ENCODE data around the gene FRMD8. TPM values are rescaled to one million over a fixed set of nuclear protein-coding genes. Genes with fewer than 3 reads are reported as not detected.

FRMD8 gene
- total RNA-seq, 1 experiment from 2014 or later = 22.7 TPM

- H3K9me3 Mint-ChIP-seq = no peaks in the 10 kb centered on the region; a peak in 2 of 5 replicates
- no peak overlapping the region for H3K18ac ChIP-seq (ENCODE audit: insufficient read length, low read depth, low read length)
- H4K91ac ChIP-seq (ENCODE audit: insufficient read length, low read depth, low read length) = no peak overlapping the region
- no peak overlapping the region for H3K27ac ChIP-seq (ENCODE audit: insufficient read length, low read depth, low read length)
- H3K23ac ChIP-seq (ENCODE audit: insufficient read length, low read depth, low read length) = no peak overlapping the region
- H3K4ac ChIP-seq (ENCODE audit: low read depth, low read length) = no peak overlapping the region
- peaks cover 44 to 49% of the 10 kb centered on the region in 2 experiments for H3K4me1 Mint-ChIP-seq
- DNase-seq = peak; percentile 34
- H2AK5ac ChIP-seq (ENCODE audit: insufficient read length, low read length) = no peak overlapping the region
- no peak overlapping the region for H4K5ac ChIP-seq (ENCODE audit: insufficient read length, low read depth, low read length)
- H3K4me3 Mint-ChIP-seq = 0 out of 5 replicates have a peak overlapping the region, but pooled peaks of 1 of the 2 experiments have one; percentile 39
- H3K4me2 ChIP-seq (ENCODE audit: insufficient read depth, insufficient read length, low read length) = no peak overlapping the region
- no peak overlapping the region for H2BK5ac ChIP-seq (ENCODE audit: insufficient read length, low read length)
- no peak overlapping the region for H3K9ac ChIP-seq (ENCODE audit: extremely low read depth, insufficient read length, low read length)
- no peak overlapping the region for H2BK120ac ChIP-seq (ENCODE audit: low read depth, low read length, poor library complexity, severe bottlenecking)
- no peak overlapping the region for H2BK20ac ChIP-seq (ENCODE audit: low read depth, low read length, poor library complexity, severe bottlenecking)
- TF ChIP-seq, protein P1, sequence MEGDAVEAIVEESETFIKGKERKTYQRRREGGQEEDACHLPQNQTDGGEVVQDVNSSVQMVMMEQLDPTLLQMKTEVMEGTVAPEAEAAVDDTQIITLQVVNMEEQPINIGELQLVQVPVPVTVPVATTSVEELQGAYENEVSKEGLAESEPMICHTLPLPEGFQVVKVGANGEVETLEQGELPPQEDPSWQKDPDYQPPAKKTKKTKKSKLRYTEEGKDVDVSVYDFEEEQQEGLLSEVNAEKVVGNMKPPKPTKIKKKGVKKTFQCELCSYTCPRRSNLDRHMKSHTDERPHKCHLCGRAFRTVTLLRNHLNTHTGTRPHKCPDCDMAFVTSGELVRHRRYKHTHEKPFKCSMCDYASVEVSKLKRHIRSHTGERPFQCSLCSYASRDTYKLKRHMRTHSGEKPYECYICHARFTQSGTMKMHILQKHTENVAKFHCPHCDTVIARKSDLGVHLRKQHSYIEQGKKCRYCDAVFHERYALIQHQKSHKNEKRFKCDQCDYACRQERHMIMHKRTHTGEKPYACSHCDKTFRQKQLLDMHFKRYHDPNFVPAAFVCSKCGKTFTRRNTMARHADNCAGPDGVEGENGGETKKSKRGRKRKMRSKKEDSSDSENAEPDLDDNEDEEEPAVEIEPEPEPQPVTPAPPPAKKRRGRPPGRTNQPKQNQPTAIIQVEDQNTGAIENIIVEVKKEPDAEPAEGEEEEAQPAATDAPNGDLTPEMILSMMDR (conservative IDR thresholded peaks at IDR 0.05) = no peak
- no peaks in the 10 kb centered on the region for H4K20me1 ChIP-seq (ENCODE audit: control insufficient read depth, insufficient read depth, insufficient read length)
- peaks cover 0 to 7% (median 0%) of the 10 kb centered on the region in 3 experiments; a peak in 2 of 7 replicates for H3K36me3 Mint-ChIP-seq (ENCODE audit: insufficient read depth in 1 of 3, low read depth in 3 of 3)
- no peak overlapping the region for H3T11ph ChIP-seq (ENCODE audit: low read length)
- no peak overlapping the region for H2AFZ ChIP-seq (ENCODE audit: low read length)
- no peak overlapping the region for H4K8ac ChIP-seq (replicated peaks; ENCODE audit: insufficient read length, low read depth, low read length)
- peaks cover 9% of the 10 kb centered on the region for H3K27me3 Mint-ChIP-seq (ENCODE audit: low read depth)
- no peaks in the 10 kb centered on the region for H3K79me2 ChIP-seq (ENCODE audit: insufficient read depth, low read length)
- peaks cover 3% of the 10 kb centered on the region; the same call in 1 of the 2 replicates for H3K4me1 ChIP-seq (ENCODE audit: insufficient read depth, low read length)
- no peaks in the 10 kb centered on the region for H3K79me1 ChIP-seq (ENCODE audit: insufficient read depth, low read depth, low read length, poor library complexity, severe bottlenecking)
- no peak overlapping the region for H2BK12ac ChIP-seq (ENCODE audit: insufficient read length, low read depth, low read length)
- no peaks in the 10 kb centered on the region for H3K23me2 ChIP-seq (ENCODE audit: insufficient read length, low read depth, low read length, poor library complexity, severe bottlenecking)
- no CpG with 5 or more reads among the region's 11 CpGs for WGBS (ENCODE audit: extremely low coverage, insufficient read length, low lambda C conversion rate)
- H2BK15ac ChIP-seq (ENCODE audit: low read depth, low read length) = no peak overlapping the region
- H3K14ac ChIP-seq (ENCODE audit: insufficient read depth, low read length) = no peak overlapping the region
- no peaks in the 10 kb centered on the region for H3K27me3 ChIP-seq (ENCODE audit: insufficient read depth, low read length)
- H3K56ac ChIP-seq (ENCODE audit: insufficient read length, low read depth, low read length) = no peak overlapping the region
- H3K27ac Mint-ChIP-seq = peak overlapping the region in 2 of 3 experiments; percentile 27 to 34; a peak in 1 of 7 replicates
- no peaks in the 10 kb centered on the region for H3K9me3 ChIP-seq (ENCODE audit: control insufficient read depth, low read depth, low read length)
Observed at GRCh38 chr11:65415499-65416340, 29.3 kb downstream of the FRMD8 start.

Data from H9 (cell line).